ENCODE data around the gene TPRG1. TPM values are rescaled to one million over a fixed set of nuclear protein-coding genes. Genes with fewer than 3 reads are reported as not detected.

The TPRG1 gene
- total and polyA plus RNA-seq, 2 of the 8 experiments (the other 6 are each of a cell fraction or from before 2014, with no cell fraction given): 0.37 to 0.47 TPM

DNA sequence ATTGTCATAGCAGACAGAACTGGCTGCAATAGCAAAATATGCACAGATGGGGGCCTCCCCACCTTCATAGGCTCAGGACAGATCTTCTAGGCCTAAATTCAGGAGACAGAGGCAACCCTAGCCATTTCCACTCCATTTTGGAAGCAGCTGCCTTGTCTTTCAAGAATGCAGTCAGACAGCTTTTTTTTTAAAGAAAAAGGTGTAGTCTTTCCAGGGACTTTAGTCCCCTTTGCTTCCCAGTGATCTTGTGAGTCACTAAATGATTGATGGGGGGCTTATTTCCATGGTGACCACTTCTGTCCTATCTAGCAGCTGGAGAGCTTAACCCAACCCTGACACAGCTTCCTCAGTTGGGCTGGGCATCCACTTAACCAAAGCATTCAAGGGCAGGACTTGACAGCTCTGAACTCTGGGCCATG is 165.9 kb downstream of the TPRG1 start:
- no peak for DNase-seq (ENCODE audit: low read depth in 1 of 2, low spot score in 2 of 2)
- CTCF ChIA-PET (ENCODE audit: partially characterized antibody): interaction anchor here (0.6 to 1.9 kb wide), 7 partner anchors 9 to 1675 kb away, joined by 3 to 6 read pairs (median 3); no protein-coding TSS in a partner anchor
- no peak overlapping the region for H3K4ac ChIP-seq (replicated peaks; ENCODE audit: insufficient read length, low read depth, low read length)

More for the DNA sequence above, 165.9 kb downstream of the TPRG1 start:
- H3K9me3 ChIP-seq (ENCODE audit: insufficient read depth in 2 of 2, low read depth in 1 of 2, low read length in 1 of 2): no peaks in the 10 kb centered on the region
- no peak overlapping the region for H4K5ac ChIP-seq (ENCODE audit: insufficient read length, low read depth, low read length)
- H2BK15ac ChIP-seq (ENCODE audit: low read length): no peak overlapping the region
- H4K8ac ChIP-seq (ENCODE audit: extremely low read depth, insufficient read depth, low read length): no peak overlapping the region
- no peak overlapping the region for H2BK120ac ChIP-seq (replicated peaks; ENCODE audit: low read depth, low read length)
- H4K20me1 ChIP-seq (replicated peaks in 1 of 2; ENCODE audit: control insufficient read depth in 1 of 2, insufficient read depth in 2 of 2, low read length in 2 of 2): no peaks in the 10 kb centered on the region
- TF ChIP-seq RAD21 (IDR thresholded peaks at IDR 0.05 in 1 of 2, conservative IDR thresholded peaks at IDR 0.05 in 1 of 2; ENCODE audit: low read depth in 2 of 2, low read length in 2 of 2) (peak in 1 of 2 experiments; percentile 13; a peak in 2 of 4 replicates), SP1 (IDR thresholded peaks at IDR 0.05; ENCODE audit: low read depth, low read length) (no peak)
- H2BK20ac ChIP-seq (ENCODE audit: low read length): no peak overlapping the region
- no peak overlapping the region for H3K4me2 ChIP-seq (ENCODE audit: insufficient read depth in 1 of 2, low read depth in 2 of 2, low read length in 2 of 2)
- no peak overlapping the region for H4K91ac ChIP-seq (replicated peaks; ENCODE audit: insufficient read length, low read length)
- no peaks in the 10 kb centered on the region for H3K27me3 ChIP-seq (replicated peaks in 1 of 4; ENCODE audit: control insufficient read depth in 3 of 4, extremely low read depth in 1 of 4, insufficient read depth in 3 of 4, low read length in 3 of 4)
- H3K56ac ChIP-seq (replicated peaks; ENCODE audit: insufficient read length, low read depth, low read length): no peak overlapping the region
- no peak overlapping the region for H2BK5ac ChIP-seq (ENCODE audit: low read depth, low read length)
- no peak for FAIRE-seq
- H2AK5ac ChIP-seq (ENCODE audit: low read depth, low read length): no peak overlapping the region
- POLR2A ChIA-PET (ENCODE audit: partially characterized antibody): no interaction called here
- H3K79me1 ChIP-seq (ENCODE audit: low read depth, low read length): no peaks in the 10 kb centered on the region
- no peak overlapping the region for H2AFZ ChIP-seq (ENCODE audit: low read length)
- no peaks in the 10 kb centered on the region for H3K79me2 ChIP-seq (ENCODE audit: control insufficient read depth in 1 of 2, insufficient read depth in 2 of 2, low read length in 2 of 2)
- H3K4me1 ChIP-seq (replicated peaks in 1 of 4; ENCODE audit: control insufficient read depth in 3 of 4, insufficient read depth in 4 of 4, low read length in 3 of 4): peaks cover 0 to 6% (median 0%) of the 10 kb centered on the region in 4 experiments; a peak in 1 of 7 replicates
- no peaks in the 10 kb centered on the region for H3K23me2 ChIP-seq (ENCODE audit: low read depth, low read length)
- no peak overlapping the region for H3K18ac ChIP-seq (ENCODE audit: extremely low read depth, low read length)
- no peak overlapping the region for H3K14ac ChIP-seq (ENCODE audit: insufficient read length)
- no peak overlapping the region for H2BK12ac ChIP-seq (ENCODE audit: low read depth, low read length)
- no peak overlapping the region for H3K4me3 ChIP-seq (ENCODE audit: extremely low read depth in 1 of 4, insufficient read depth in 2 of 4, low read depth in 3 of 4, low read length in 4 of 4)
- H3K36me3 ChIP-seq (ENCODE audit: control insufficient read depth in 2 of 4, insufficient read depth in 4 of 4, low read length in 3 of 4): no peaks in the 10 kb centered on the region
- H3K23ac ChIP-seq (ENCODE audit: insufficient read length): no peak overlapping the region
- H3K9ac ChIP-seq (replicated peaks in 1 of 4; ENCODE audit: extremely low read depth in 1 of 4, low read depth in 3 of 4, low read length in 3 of 4): no peak overlapping the region
- no peak overlapping the region for H3K27ac ChIP-seq (ENCODE audit: low read depth, low read length)

Measured in H1 (cell line).